ENCODE measurements around the gene DENND1B.

GRCh38 chr1:197660389-197660788 lies 114.9 kb downstream of the DENND1B start:
- TF ChIP-seq CTCF (IDR thresholded peaks at IDR 0.05 in 4 of 5, conservative IDR thresholded peaks at IDR 0.05 in 1 of 5) (no peak), POLR2A (IDR thresholded peaks at IDR 0.05) (no peak)
